Ramos (cell line): ENCODE data around the gene ACKR4.
"Not testable (repeated sequence)": the region's sequence is repeated elsewhere in the genome, so short reads cannot be mapped to it uniquely, and the experiment has no call there.

Experiments
- in situ Hi-C: fragments of 300-500 bp; cut with MboI; formaldehyde crosslinking; loops from one replicate; pipeline ENCODE4 v1.14.3; 2022; ENCODE audit warnings: low sequenced_read_pairs; ENCODE audit not compliant: unreplicated experiment

The ACKR4 gene

DNA sequence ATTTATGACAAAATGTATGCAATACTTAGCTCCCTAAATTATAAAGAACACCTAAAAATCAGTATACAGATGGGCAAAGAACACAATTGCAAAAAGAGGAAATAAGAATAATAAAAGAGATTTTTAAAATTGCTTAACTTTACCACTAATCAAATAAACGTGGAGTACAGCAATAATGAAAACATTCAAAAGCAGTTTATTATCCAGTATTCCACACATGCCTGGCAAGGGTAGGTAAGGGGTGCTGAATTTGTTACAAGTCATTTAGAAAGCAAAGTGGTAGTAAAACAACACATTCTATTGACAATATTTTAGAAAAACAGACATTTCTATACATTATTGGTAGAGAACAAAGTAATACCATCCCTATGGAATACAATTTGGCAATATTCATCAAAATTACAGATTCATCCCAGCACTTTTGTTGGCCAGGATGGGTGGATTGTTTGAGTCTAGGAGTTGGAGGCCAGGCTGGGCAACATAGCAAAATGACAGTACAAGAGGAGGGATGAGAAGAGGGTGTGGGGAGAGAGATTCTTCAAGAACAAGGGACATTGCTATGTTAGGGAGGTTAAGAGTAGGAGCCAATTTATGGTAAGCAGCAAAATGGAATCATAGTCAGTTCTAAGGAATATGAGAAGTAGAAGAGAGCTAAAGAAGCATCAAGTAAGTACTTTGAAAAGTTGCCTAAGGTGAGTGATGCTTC lies 3.7 kb upstream of the ACKR4 start:
- in situ Hi-C loops: no loop called here

DNA sequence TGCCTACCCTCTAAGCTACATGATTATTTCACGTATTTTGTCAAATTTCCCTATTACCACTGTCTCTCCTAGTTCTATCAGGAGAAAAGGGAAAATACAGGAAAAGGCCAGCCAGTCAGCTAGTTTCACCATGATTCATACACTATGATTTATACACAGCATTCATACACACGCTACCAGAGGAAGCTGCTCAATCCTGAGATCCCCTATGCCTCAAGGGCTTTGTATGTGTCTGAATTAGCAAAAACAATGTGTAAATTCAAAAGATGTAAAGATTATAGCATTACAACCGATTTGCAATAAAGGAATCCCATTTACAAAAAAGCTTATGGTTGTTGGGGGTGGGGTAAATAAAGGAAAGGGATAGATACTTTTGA lies 3.1 kb upstream of the ACKR4 start:
- in situ Hi-C loops: no loop called here

DNA sequence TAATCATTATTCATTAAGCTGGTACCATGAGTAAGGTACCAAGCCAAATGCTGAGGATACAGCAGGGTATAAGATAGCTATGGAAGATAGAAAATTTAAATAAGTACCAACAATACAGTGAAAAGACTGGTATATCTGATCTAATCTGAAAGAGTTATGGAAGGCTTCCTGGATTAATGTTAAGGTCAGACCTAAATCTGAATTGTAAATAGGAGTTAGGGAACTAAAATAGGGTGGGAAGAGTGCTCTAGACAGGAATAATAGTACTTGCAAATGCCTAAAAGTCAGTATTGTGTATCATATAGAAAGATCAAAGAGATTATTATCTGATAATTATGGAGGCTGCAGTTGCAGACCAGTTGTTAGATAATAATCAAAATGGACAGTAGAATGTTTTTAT lies 2.6 kb upstream of the ACKR4 start:
- in situ Hi-C loops: no loop called here

DNA sequence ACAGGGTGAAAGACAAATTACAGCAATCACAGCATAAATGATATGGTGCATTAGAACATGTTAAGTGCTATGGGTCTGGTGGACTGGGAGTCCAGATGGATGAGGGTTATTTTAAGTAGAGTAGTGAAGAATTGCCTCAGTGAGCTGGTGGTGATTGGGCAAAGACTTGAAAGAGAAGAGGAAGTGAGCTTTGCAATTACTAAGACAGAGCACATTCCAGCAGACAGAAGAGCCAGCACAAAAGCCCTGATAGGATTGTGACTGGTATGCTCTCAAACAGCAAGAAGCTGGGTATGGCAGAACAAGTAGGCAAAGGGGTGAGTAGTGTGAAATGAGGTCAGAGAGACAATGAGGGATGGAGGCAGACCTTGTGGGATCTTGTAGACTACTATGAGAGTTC lies 2.1 kb upstream of the ACKR4 start:
- in situ Hi-C loops: no loop called here

DNA sequence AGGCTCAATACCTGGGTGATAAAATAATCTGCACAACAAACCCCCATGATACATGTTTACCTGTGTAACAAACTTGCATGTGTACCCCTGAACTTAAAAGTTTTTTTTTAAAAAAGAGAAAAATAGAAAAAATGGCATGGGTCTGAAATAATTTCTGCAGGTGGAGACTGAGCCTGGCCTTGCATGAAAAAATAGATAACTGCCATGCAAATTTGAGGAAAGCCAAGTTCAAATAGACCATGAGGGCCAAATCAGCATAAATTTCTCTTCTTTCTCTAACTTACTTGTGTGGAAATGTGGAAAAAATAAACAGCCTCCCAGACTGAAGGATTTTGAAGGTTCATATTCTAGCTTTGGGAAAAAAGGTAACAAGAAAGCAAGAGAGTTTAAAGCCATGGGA lies 744 bp upstream of the ACKR4 start:
- in situ Hi-C loops: no loop called here

DNA sequence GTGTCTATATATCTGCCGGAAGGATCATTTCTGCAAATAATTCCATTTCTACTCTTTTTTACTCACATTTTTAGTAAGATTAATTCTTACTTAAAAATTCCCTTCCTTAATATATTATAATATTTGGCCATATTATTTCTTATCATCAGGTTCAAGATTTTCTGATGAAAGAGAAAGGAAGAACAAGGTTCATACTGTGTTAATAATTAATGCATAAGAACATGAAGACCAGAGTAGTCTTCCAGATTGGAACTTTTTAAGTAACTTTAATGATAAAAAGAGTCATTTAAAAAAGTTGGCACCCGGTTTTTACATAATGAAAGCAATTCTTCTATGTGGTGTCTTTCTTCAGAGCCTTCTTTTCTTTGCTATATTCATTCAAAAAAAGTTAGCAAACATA lies 590 bp downstream of the ACKR4 start:
- in situ Hi-C loops: no loop called here

DNA sequence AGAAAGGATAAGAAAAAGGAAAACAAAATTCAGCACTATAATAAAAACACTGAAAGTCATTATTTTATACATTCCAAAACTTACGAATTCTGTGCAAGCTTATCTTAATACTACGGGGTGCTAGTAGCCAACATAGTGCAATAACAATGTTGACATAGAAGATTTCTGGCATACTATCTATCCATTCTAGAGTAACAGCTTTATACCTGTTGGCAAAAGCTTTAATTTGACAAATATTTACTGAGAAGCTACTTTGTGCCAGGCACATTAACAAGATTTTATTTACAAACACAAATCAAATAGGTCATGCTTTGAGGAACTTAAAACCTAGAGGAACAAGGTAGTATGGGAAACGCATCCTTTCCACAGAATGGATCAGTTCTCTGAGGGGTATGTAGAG lies 1.1 kb downstream of the ACKR4 start:
- in situ Hi-C loops: no loop called here

DNA sequence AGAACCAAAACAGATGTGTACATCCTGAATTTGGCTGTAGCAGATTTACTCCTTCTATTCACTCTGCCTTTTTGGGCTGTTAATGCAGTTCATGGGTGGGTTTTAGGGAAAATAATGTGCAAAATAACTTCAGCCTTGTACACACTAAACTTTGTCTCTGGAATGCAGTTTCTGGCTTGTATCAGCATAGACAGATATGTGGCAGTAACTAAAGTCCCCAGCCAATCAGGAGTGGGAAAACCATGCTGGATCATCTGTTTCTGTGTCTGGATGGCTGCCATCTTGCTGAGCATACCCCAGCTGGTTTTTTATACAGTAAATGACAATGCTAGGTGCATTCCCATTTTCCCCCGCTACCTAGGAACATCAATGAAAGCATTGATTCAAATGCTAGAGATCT lies 3.5 kb downstream of the ACKR4 start:
- in situ Hi-C loops: not testable (repeated sequence)

DNA sequence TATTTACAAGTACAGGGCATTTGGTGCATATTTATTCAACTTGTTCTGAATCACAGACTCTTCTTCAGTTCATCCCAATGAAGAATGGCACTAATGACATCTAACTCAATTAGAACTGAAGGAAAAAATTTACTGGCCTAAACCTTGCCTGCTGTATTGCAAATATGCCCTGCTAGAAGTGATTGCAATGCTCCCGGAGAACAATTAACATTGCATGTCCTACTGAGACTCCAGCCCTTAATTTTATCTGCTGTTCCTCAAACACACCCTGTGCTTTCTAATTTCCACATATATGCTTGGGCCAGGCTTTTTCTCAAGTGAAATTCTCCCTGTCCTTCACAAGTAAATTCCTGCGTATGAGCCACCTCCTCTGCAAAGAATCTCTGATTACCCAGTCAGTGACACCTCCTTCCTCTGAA lies 8.3 kb downstream of the ACKR4 start:
- in situ Hi-C loops: no loop called here

DNA sequence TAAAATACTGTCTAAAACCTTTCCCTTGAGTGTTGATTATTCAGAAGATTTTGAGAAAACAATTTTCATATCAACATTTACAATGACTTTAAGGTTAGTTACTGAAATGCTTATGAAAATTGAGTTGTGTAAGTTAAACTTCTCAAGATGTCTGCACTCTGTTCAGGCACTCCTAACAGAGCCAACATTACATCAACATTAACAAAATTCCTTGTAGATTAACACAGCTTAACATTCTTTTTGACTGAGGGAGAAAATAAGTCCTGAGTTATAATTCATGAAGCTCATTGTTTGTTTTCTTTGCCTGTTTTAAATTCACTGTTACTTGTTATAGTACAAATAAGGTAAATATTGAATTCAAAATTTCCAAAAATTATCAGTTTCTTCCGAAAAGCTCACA lies 9.0 kb downstream of the ACKR4 start:
- in situ Hi-C loops: no loop called here

DNA sequence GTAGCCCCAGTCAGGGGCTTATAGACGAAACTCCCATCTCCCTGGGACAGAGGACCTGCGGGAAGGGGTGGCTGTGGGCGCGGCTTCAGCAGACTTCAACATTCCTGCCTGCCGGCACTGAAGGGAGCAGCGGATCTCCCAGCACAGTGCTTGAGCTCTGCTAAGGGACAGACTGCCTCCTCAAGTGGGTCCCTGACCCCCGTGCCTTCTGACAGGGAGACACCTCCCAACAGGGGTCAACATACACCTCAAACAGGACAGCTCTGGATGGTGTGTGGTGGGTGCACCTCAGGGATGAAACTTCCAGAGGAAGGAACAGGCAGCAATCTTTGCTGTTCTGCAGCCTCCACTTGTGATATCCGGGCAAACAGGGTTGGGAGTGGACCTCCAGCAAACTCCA lies 9.6 kb downstream of the ACKR4 start:
- in situ Hi-C loops: not testable (repeated sequence)

DNA sequence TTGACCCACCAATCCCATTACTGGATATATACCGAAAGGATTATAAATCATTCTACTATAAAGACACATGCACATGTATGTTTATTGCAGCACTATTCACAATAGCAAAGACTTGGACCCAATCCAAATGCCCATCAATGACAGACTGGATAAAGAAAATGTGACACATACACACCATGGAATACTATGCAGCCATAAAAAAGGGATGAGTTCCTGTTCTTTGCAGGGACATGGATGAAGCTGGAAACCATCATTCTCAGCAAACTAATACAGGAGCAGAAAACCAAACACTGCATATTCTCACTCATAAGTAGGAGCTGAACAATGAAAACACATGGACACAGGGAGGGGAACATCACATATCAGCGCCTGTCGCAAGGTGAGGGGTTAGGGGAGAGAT lies 18.2 kb downstream of the ACKR4 start:
- in situ Hi-C loops: not testable (repeated sequence)

DNA sequence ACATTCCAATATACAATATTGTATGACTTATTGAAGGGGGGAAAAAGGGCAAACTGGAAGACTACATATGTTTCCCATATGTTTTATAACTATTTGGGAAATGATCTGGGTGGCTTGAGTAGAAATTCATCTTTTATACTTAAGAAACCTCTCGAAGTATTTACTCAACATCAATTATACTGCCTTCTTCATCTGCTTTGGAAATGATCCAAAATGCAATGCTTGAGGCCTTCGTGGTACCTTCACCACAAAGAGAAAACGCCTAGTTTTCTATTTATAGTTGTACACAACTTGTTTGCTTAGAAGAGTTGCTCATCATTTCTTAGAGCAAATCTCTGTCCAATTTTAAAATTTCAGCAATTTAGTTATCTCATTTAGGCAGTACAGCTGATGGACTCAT lies 18.8 kb downstream of the ACKR4 start:
- in situ Hi-C loops: no loop called here

DNA sequence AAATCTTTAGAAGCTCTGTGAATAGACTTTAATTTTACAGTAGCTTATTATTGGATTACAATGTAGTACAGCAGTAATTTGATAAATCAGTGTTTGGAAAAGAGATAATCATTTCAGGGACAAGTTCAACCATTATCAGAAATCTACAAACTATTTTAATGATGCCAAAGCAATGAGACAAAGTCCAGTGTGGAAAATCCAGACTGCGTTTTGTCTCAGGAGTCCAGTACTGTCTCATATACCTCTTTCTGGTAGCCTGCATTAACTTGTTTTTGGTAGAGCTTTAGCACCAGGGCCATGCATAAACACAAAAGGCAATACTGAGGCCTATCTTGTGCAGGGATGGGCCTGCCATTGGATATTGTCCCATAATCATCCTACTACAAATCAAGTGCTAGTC lies 19.7 kb downstream of the ACKR4 start:
- in situ Hi-C loops: no loop called here

DNA sequence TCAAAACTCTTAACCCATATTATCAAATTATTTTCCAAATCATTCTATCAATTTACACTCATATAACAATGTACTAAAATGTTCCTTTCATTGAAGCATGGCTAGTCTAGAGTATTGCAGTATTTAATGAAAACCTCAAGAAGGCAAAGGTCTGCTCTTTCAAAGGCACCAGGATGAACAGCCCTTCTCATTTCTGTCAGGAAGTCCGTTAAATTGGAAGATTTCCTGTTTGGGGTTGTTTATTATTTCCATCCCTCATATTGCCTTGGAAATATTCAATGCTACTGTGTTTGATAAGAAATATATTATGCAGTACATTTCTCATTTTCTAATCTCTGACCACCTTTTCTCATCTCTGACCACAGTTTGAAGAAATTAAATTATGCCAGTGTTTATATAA lies 25.1 kb downstream of the ACKR4 start:
- in situ Hi-C loops: no loop called here

DNA sequence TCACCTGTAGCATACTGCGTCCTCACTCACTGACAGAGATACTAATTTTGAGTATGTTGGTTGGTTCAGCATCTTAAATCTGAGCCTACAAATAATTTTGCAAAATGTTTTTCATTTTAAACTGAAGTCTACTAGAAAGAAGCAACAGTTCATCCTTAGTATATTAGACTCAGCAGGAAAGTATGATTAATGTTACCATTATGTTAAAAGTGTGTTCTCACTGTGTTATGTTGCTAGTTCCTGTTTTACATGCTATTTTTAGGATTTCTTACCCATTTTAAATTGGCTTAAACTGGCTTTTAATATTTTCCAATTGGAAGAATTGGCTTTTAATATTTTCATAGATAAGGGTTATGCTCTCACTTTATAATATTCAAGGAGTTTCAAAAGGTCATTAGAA lies 25.7 kb downstream of the ACKR4 start:
- in situ Hi-C loops: no loop called here

DNA sequence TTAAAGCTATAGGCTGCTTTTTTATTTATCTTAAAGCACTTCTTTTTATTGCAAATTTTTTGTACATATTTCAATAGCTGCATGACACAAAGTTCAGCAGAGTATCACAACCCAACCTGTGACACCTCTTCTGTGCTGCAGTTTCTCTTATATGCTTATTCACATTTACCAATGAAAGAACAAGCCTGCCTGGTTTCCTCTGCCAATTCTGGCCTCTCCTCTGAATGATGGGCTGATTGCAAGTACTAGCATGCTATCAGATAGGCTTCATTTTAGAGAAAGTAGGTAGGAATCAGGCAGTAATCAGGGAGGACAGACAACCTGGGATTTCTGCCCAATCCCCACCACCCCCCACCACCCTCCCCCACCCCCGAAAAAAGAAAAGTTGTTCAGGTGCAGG lies 26.6 kb downstream of the ACKR4 start:
- in situ Hi-C loops: no loop called here

DNA sequence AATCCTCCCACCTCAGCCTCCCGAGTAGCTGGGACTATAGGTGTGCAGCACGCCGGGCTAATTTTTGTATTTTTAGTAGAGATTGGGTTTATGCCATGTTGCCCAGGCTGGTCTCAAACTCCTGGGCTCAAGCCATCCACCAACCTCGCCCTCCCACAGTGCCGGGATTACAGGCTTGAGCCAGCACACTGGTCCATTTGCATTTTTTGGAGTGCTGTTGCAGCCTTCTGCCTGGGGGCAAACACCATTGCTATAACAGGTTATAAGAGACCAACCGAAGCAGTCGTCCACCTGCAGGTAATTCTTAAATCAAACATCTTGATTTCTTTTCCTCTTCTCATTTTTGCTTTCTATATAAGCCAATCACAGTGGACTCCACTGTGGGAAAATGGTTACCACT lies 27.7 kb downstream of the ACKR4 start:
- in situ Hi-C loops: no loop called here

DNA sequence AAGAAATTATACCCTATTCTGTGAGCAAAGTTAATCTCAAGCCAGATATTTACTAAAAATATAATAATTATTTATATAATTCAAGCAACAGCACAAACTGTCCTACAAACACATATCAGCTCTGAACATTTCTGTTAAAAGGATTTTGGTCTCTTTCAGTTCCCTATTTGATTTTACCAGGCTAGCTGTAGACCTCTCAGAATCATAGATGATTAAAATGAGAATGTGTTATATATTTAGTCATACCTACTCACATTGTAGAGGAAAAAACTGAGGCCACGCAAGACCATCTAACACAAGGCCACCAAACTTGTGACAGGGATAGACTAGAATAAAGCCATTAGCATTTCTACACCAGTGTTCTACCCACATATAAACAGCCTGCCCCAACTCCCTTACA lies 28.5 kb downstream of the ACKR4 start:
- in situ Hi-C loops: no loop called here

DNA sequence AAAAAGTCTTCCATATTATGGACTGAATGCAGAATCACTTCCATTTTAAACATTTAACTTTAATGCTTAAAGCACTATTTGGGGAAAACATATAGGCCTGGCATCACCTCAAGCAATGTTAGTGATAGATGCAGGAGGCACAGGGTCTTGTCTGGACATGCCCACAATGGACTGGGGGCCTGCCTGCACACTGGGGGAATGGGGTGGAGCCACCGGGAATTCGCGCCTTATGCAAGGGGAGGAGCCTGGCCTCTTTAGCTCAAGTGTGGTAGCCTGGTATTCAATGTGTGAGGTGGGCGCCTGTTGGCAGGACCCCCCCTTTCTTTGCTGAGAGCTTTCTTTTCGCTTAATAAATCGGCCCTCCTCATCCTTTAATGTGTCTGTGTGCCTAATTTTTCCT lies 29.9 kb downstream of the ACKR4 start:
- in situ Hi-C loops: no loop called here

DNA sequence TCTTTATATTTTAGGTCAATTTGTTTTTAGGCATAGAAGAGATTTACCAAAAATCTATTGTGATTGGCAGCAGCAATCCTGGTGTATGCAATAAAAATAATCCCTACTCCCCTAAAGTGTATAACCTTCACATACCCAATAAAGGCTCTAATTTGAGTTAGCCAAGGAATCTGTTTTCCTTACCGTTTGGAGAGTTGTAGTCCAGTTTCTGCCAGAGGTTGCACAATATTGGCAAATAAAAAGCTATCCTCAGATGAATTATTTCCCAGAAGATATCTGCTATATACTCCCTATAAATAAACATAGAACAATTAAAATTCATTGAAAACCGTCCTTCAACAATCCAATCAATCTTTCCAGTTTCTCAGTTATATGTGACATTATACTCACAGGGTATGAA lies 31.1 kb downstream of the ACKR4 start:
- in situ Hi-C loops: no loop called here

DNA sequence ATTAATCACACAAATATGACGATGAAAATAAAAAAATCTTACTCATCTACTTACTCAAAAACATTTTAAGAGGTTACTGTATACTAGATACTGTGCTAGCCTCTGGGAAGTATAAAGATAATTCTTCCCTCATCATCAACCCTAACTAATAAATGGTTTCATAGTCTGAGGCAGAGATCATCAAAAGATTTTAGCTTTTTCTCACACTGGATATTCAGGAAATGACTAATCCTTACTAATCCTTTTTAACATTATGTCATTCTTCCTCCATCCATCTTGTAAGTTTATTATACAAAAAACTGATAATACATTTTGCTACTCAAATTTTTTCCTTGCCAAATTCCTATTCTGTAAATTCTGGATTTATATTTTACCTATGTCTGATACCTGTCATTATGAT lies 32.9 kb downstream of the ACKR4 start:
- in situ Hi-C loops: no loop called here

DNA sequence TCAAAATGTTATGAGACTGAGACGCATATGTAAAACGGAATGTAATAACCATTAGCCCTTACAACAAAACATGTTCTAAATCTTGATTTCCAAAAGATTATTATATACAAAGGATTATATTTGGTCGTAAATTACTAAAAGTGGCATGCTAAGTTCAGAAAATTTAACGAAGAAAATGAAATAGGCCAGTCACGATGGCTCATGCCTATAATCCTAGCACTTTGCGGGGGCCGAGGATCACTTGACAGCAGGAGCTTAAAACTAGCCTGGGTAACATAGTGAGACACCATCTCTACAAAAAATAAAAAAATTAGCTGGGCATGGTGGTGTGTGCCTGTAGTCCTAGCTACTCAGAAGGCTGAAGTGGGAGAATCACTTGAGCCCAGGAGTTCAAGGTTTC lies 33.5 kb downstream of the ACKR4 start:
- in situ Hi-C loops: no loop called here
